A549 (cell line): ENCODE measurements around the gene SUSD3. TPM values are rescaled to one million over a fixed set of nuclear protein-coding genes. Genes with fewer than 3 reads are reported as not detected.

Source experiments
- ATAC-seq, 2 experiments: fragments of 200-7000 bp in 1 of 2; fragments of >200 bp in 1 of 2; cut with Nextera tagmentation in 1 of 2; cut with Tn5 transposase in 1 of 2; 3 replicates each; pipeline versions ENCODE4 v1.8.0 to v1.9.1; 2018 to 2020; ENCODE audit warnings: mild to moderate bottlenecking in 1 of 2, moderate library complexity in 1 of 2
- CTCF ChIA-PET: fragments of 300-600 bp; sonication (Branson Sonifier 250); formaldehyde crosslinking; extraction: SDS; loops from one replicate; lab custom pipeline; 2021; ENCODE audit warnings: antibody characterized with exemption, inconsistent platforms; lab: Yijun Ruan, JAX
- POLR2A ChIA-PET: fragments of 350-600 bp; formaldehyde crosslinking; extraction: SDS; loops from one replicate; lab custom pipeline; 2021; ENCODE audit warnings: antibody characterized with exemption, inconsistent platforms; lab: Yijun Ruan, JAX
- DNase-seq, 2 experiments: peaks; one replicate each; pipeline versions ENCODE4 v3.0.0 to v3.0.0-alpha.2; 2011 to 2016; ENCODE audit warnings: low read depth in 1 of 2, low spot score in 1 of 2
- FAIRE-seq: peaks from 2 replicates; lab custom pipeline; 2011; peaks lifted over from hg19 to GRCh38; lab: Jason Lieb, UNC
- H3K27ac ChIP-seq, 2 experiments: fragments of >200 bp; sonication (Bioruptor Twin); formaldehyde crosslinking; 3 replicates each; pipeline ENCODE4 v1.5.1; 2016 to 2017
- H3K4me1 ChIP-seq: fragments of >200 bp; sonication (Bioruptor Twin); formaldehyde crosslinking; 3 replicates; pipeline ENCODE4 v1.6.1; 2016
- H3K4me2 ChIP-seq: fragments of >200 bp; sonication (Bioruptor Twin); formaldehyde crosslinking; 3 replicates; pipeline ENCODE4 v1.6.1; 2016
- H3K4me3 ChIP-seq: fragments of >200 bp; sonication (Bioruptor Twin); formaldehyde crosslinking; 3 replicates; pipeline ENCODE4 v1.5.1; 2016
- H3K9me3 ChIP-seq: fragments of >200 bp; sonication (Bioruptor Twin); formaldehyde crosslinking; 3 replicates; pipeline ENCODE4 v1.6.1; 2016
- ATOH8 ChIP-seq: fragments of 250-450 bp; sonication (Bioruptor Pico); IDR thresholded peaks from 2 replicates; pipeline ENCODE4 v1.5.0; 2020; ENCODE audit warnings: low read depth, mild to moderate bottlenecking, moderate library complexity
- CBX2 ChIP-seq: fragments of 200-600 bp; sonication (generic); IDR thresholded peaks from 2 replicates; pipeline ENCODE4 v1.6.1; 2016; ENCODE audit warnings: low read depth, mild to moderate bottlenecking, borderline replicate concordance
- CBX8 ChIP-seq: fragments of 200-600 bp; sonication (generic); IDR thresholded peaks from 2 replicates; pipeline ENCODE4 v1.6.1; 2016
- CEBPB ChIP-seq, 2 experiments: fragments of >200 bp in 1 of 2; sonication (Bioruptor Twin) in 1 of 2; formaldehyde crosslinking in 1 of 2; IDR thresholded peaks; 2 replicates each; pipeline ENCODE4 v1.6.1; 2012 to 2016
- EHF ChIP-seq: fragments of 250-450 bp; sonication (Bioruptor Pico); IDR thresholded peaks from 2 replicates; pipeline ENCODE4 v1.5.0; 2020; ENCODE audit warnings: mild to moderate bottlenecking
- ELK1 ChIP-seq: fragments of 150-350 bp; IDR thresholded peaks from 2 replicates; pipeline ENCODE4 v1.6.1; 2014; ENCODE audit warnings: low read depth, mild to moderate bottlenecking, low read length
- GATA3 ChIP-seq: IDR thresholded peaks from 2 replicates; pipeline ENCODE4 v1.6.1; 2012; ENCODE audit warnings: borderline replicate concordance
- NFE2L2 ChIP-seq: fragments of 150-350 bp; conservative IDR thresholded peaks from 2 replicates; pipeline ENCODE4 v1.6.1; 2014; ENCODE audit warnings: low read length
- NPAS2 ChIP-seq: fragments of 250-450 bp; sonication (Bioruptor Pico); IDR thresholded peaks from 2 replicates; pipeline ENCODE4 v1.8.0; 2022; ENCODE audit warnings: mild to moderate bottlenecking, moderate library complexity, borderline replicate concordance
- NR3C1 ChIP-seq: fragments of >200 bp; sonication (Bioruptor Twin); formaldehyde crosslinking; IDR thresholded peaks from 3 replicates; pipeline ENCODE4 v1.6.1; 2017
- POLR2A ChIP-seq: IDR thresholded peaks from 2 replicates; pipeline ENCODE4 v1.6.1; 2012; ENCODE audit warnings: mild to moderate bottlenecking, low read length
- RAD21 ChIP-seq, 2 experiments: fragments of >200 bp in 1 of 2; sonication (Bioruptor Twin) in 1 of 2; formaldehyde crosslinking in 1 of 2; IDR thresholded peaks in 1 of 2; conservative IDR thresholded peaks in 1 of 2; 2 replicates in 1 of 2; 3 replicates in 1 of 2; pipeline ENCODE4 v1.6.1; 2012 to 2018; ENCODE audit warnings: inconsistent platforms in 1 of 2
- RARB ChIP-seq: fragments of 250-450 bp; sonication (Bioruptor Pico); IDR thresholded peaks from 2 replicates; pipeline ENCODE4 v1.8.0; 2021; ENCODE audit warnings: mild to moderate bottlenecking, moderate library complexity
- WGBS: methylation state at CpG from one replicate; pipeline ENCODE4 v1.1.6; 2017; ENCODE audit errors: missing lambda C conversion rate; 5-methylcytosine and 5-hydroxymethylcytosine counted together
- polyA plus RNA-seq, 4 experiments: library from polyadenylated mRNA; depleted of rRNA in 3 of 4; stranded (reverse); fragments of >200 nt; fragmentation: RNase III in 1 of 4; extraction: RNeasy Plus Mini Kit Qiagen cat#74134 plus additional on column Dnase treatment in 1 of 4; gene quantifications; 2 replicates in 3 of 4; 3 replicates in 1 of 4; pipeline ENCODE4 v1.2.3, GENCODE V29; 2011 to 2017
- TF ChIP-seq, protein P1 (sequence below): fragments of 250-450 bp; sonication (Bioruptor Pico); IDR thresholded peaks from 2 replicates; pipeline ENCODE4 v1.5.0; 2021; ENCODE audit warnings: mild to moderate bottlenecking, moderate library complexity, borderline replicate concordance
- TF ChIP-seq, protein P2 (sequence below): IDR thresholded peaks from 2 replicates; pipeline ENCODE4 v1.6.1; 2012
- TF ChIP-seq, protein P3 (sequence below): fragments of 450-650 bp; IDR thresholded peaks from 2 replicates; pipeline ENCODE4 v1.6.1; 2014; ENCODE audit warnings: antibody characterized with exemption

Gene SUSD3
- polyA plus RNA-seq, 2 of the 4 experiments (the other 2 are of a cell fraction): 0.27 to 0.34 TPM

DNA sequence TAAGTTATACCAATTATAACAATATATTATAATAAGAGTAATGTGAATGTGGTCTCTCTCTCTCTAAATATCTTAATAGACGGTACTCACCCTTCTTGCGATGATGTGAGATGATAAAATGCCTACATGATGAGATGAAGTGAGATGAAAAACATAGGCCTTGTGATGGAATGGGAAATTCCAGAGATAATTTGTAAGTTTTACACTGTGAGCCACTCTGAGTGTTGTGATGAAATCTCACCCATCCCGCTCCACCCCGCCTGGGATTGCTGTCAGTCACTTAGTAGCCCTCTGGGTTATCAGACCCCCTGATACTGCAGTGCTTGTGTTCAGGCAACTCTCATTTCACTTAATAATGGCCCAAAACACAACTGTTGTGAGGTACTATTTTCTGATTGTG is 10.5 kb downstream of the SUSD3 start:
- POLR2A ChIA-PET: no interaction called here
- CTCF ChIA-PET: interaction anchor here (1.0 kb wide), 1 partner anchor 66 kb away, joined by 4 read pairs; no protein-coding TSS in a partner anchor
- no peak overlapping the region for H3K4me2 ChIP-seq
- 85% methylated on average over 4 of the region's 4 CpGs for WGBS
- TF ChIP-seq ATOH8 (CRISPR knock-in tag) (no peak), CEBPB (IDR thresholded peaks at IDR 0.05) (no peak), NR3C1 (no peak), POLR2A (no peak), RAD21 (conservative IDR thresholded peaks at IDR 0.05 in 1 of 2, IDR thresholded peaks at IDR 0.05 in 1 of 2) (no peak), EHF (CRISPR knock-in tag) (no peak), ELK1 (no peak), NFE2L2 (no peak), CBX2 (no peak), NPAS2 (CRISPR knock-in tag) (no peak), CBX8 (no peak), GATA3 (no peak)
- TF ChIP-seq, protein P1, sequence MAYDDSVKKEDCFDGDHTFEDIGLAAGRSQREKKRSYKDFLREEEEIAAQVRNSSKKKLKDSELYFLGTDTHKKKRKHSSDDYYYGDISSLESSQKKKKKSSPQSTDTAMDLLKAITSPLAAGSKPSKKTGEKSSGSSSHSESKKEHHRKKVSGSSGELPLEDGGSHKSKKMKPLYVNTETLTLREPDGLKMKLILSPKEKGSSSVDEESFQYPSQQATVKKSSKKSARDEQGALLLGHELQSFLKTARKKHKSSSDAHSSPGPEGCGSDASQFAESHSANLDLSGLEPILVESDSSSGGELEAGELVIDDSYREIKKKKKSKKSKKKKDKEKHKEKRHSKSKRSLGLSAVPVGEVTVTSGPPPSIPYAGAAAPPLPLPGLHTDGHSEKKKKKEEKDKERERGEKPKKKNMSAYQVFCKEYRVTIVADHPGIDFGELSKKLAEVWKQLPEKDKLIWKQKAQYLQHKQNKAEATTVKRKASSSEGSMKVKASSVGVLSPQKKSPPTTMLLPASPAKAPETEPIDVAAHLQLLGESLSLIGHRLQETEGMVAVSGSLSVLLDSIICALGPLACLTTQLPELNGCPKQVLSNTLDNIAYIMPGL (CRISPR knock-in tag): no peak
- TF ChIP-seq, protein P2, sequence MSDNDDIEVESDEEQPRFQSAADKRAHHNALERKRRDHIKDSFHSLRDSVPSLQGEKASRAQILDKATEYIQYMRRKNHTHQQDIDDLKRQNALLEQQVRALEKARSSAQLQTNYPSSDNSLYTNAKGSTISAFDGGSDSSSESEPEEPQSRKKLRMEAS: no peak
- no peaks in the 10 kb centered on the region for H3K9me3 ChIP-seq
- FAIRE-seq (no peak), ATAC-seq (no peak), DNase-seq (no peak)
- no peak overlapping the region for H3K27ac ChIP-seq
- H3K4me3 ChIP-seq: no peak overlapping the region
- 0 out of 3 replicates have a peak, but pooled peaks cover 12% of the 10 kb centered on the region for H3K4me1 ChIP-seq

- FAIRE-seq: no peak
- peak in 1 of 2 experiments; percentile 75; a peak in 3 of 6 replicates for ATAC-seq
- H3K27ac ChIP-seq: no peak overlapping the region
- no peak overlapping the region for H3K4me3 ChIP-seq
- peak; percentile 47 to 57 for DNase-seq
- no peak overlapping the region for H3K4me2 ChIP-seq
- no peaks in the 10 kb centered on the region for H3K9me3 ChIP-seq
- WGBS: 84% methylated on average over 7 of the region's 7 CpGs
- 0 out of 3 replicates have a peak, but pooled peaks cover 12% of the 10 kb centered on the region for H3K4me1 ChIP-seq
- CTCF ChIA-PET: interaction anchor here (0.8 to 1.6 kb wide), 3 partner anchors 38 to 398 kb away, joined by 3 read pairs; no protein-coding TSS in a partner anchor
- POLR2A ChIA-PET: no interaction called here
- TF ChIP-seq, protein P3, sequence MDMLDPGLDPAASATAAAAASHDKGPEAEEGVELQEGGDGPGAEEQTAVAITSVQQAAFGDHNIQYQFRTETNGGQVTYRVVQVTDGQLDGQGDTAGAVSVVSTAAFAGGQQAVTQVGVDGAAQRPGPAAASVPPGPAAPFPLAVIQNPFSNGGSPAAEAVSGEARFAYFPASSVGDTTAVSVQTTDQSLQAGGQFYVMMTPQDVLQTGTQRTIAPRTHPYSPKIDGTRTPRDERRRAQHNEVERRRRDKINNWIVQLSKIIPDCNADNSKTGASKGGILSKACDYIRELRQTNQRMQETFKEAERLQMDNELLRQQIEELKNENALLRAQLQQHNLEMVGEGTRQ: peak; percentile 79
- no peak for TF ChIP-seq RARB (CRISPR knock-in tag)
Measured at GRCh38 chr9:93071464-93071863, 13.0 kb downstream of the SUSD3 start.

- ATAC-seq (peak in 1 of 2 experiments; percentile 30; a peak in 3 of 6 replicates), FAIRE-seq (no peak), DNase-seq (no peak)
- 0 out of 3 replicates have a peak, but pooled peaks cover 12% of the 10 kb centered on the region for H3K4me1 ChIP-seq
- 46% methylated on average over 4 of the region's 5 CpGs for WGBS
- CTCF ChIA-PET: interaction anchor here (1.0 kb wide), 1 partner anchor 69 kb away, joined by 3 read pairs; no protein-coding TSS in a partner anchor
- POLR2A ChIA-PET: no interaction called here
- no peak for TF ChIP-seq NFE2L2
- TF ChIP-seq, protein P3: 0 out of 2 replicates have a peak, but pooled peaks have one; percentile 6
- H3K27ac ChIP-seq: no peak overlapping the region
- no peak overlapping the region for H3K4me2 ChIP-seq
- H3K4me3 ChIP-seq: no peak overlapping the region
- H3K9me3 ChIP-seq: no peaks in the 10 kb centered on the region
Measured at GRCh38 chr9:93072383-93072795, 13.9 kb downstream of the SUSD3 start.
